Endothelial cell (in vitro differentiated cells): ENCODE results near the gene SLC9A1. TPM values are rescaled to one million over a fixed set of nuclear protein-coding genes. Genes with fewer than 3 reads are reported as not detected.

ENCODE experiments used
- DNase-seq: peaks from one replicate; pipeline ENCODE4 v3.0.0; 2021; ENCODE audit warnings: low spot score
- H3K27ac Mint-ChIP-seq: one replicate; pipeline ENCODE4 v1.8.0; 2021; ENCODE audit warnings: mixed read lengths, inconsistent platforms; ENCODE audit not compliant: unreplicated experiment
- H3K27me3 Mint-ChIP-seq: one replicate; pipeline ENCODE4 v1.8.0; 2021; ENCODE audit warnings: mild to moderate bottlenecking, moderate library complexity, mixed read lengths, inconsistent platforms; ENCODE audit not compliant: unreplicated experiment
- H3K36me3 Mint-ChIP-seq: one replicate; pipeline ENCODE4 v1.8.0; 2021; ENCODE audit warnings: mild to moderate bottlenecking, low read depth, mixed read lengths, inconsistent platforms; ENCODE audit not compliant: unreplicated experiment
- H3K4me1 Mint-ChIP-seq: one replicate; pipeline ENCODE4 v1.8.0; 2021; ENCODE audit warnings: mild to moderate bottlenecking, mixed read lengths, inconsistent platforms; ENCODE audit not compliant: unreplicated experiment
- H3K4me3 Mint-ChIP-seq: one replicate; pipeline ENCODE4 v1.8.0; 2021; ENCODE audit warnings: mild to moderate bottlenecking, mixed read lengths, inconsistent platforms; ENCODE audit not compliant: unreplicated experiment
- H3K9me3 Mint-ChIP-seq: one replicate; pipeline ENCODE4 v1.8.0; 2021; ENCODE audit warnings: mixed read lengths, inconsistent platforms; ENCODE audit not compliant: unreplicated experiment
- CTCF ChIP-seq: fragments of 200-600 bp; sonication (generic); IDR thresholded peaks from one replicate; pipeline ENCODE4 v1.5.0; 2021; ENCODE audit warnings: antibody characterized with exemption; ENCODE audit not compliant: unreplicated experiment
- total RNA-seq: library from RNA; stranded (reverse); fragmentation: NEBNext Ultra II Directional; extraction: Animal tissue kit (Norgen Biotek cat#: 25700); gene quantifications from one replicate; pipeline ENCODE4 v1.2.1, GENCODE V29; 2021; ENCODE audit not compliant: unreplicated experiment

The SLC9A1 gene
- total RNA-seq, 1 donor from 2014 or later: 96.2 TPM

GRCh38 chr1:27100335-27101053 lies 54.4 kb downstream of the SLC9A1 start:
- no peak overlapping the region for H3K4me3 Mint-ChIP-seq
- TF ChIP-seq CTCF: no peak
- H3K9me3 Mint-ChIP-seq: no peaks in the 10 kb centered on the region
- peaks cover 11% of the 10 kb centered on the region for H3K4me1 Mint-ChIP-seq
- H3K36me3 Mint-ChIP-seq: peaks cover 9% of the 10 kb centered on the region
- no peak overlapping the region for H3K27ac Mint-ChIP-seq
- H3K27me3 Mint-ChIP-seq: peaks cover 11% of the 10 kb centered on the region
- DNase-seq: no peak

- H3K4me1 Mint-ChIP-seq: peaks cover 11% of the 10 kb centered on the region
- no peak for TF ChIP-seq CTCF
- H3K9me3 Mint-ChIP-seq: no peaks in the 10 kb centered on the region
- peak overlapping the region; percentile 8 for H3K4me3 Mint-ChIP-seq
- DNase-seq: no peak
- H3K36me3 Mint-ChIP-seq: peaks cover 9% of the 10 kb centered on the region
- H3K27me3 Mint-ChIP-seq: peaks cover 11% of the 10 kb centered on the region
- peak overlapping the region; percentile 76 for H3K27ac Mint-ChIP-seq
These were observed 55.2 kb downstream of the SLC9A1 start for GRCh38 chr1:27099587-27100334.

GRCh38 chr1:27099135-27099586 lies 55.8 kb downstream of the SLC9A1 start:
- peak overlapping the region; percentile 8 for H3K4me3 Mint-ChIP-seq
- peak overlapping the region; percentile 76 for H3K27ac Mint-ChIP-seq
- H3K9me3 Mint-ChIP-seq: no peaks in the 10 kb centered on the region
- TF ChIP-seq CTCF: no peak
- H3K4me1 Mint-ChIP-seq: peaks cover 11% of the 10 kb centered on the region
- peaks cover 9% of the 10 kb centered on the region for H3K36me3 Mint-ChIP-seq
- DNase-seq: no peak
- H3K27me3 Mint-ChIP-seq: peaks cover 9% of the 10 kb centered on the region

- H3K36me3 Mint-ChIP-seq: peaks cover 9% of the 10 kb centered on the region
- no peak for DNase-seq
- no peak for TF ChIP-seq CTCF
- H3K4me1 Mint-ChIP-seq: peaks cover 11% of the 10 kb centered on the region
- H3K27me3 Mint-ChIP-seq: peaks cover 6% of the 10 kb centered on the region
- H3K4me3 Mint-ChIP-seq: no peak overlapping the region
- no peak overlapping the region for H3K27ac Mint-ChIP-seq
- H3K9me3 Mint-ChIP-seq: no peaks in the 10 kb centered on the region
These were observed 56.3 kb downstream of the SLC9A1 start for GRCh38 chr1:27098431-27099134.
